SU-DHL-6 (cell line): Measurements from ENCODE around the gene EPN1.

Source experiments
- H2AFZ ChIP-seq: fragments of 200-600 bp; sonication (generic); 2 replicates; pipeline ENCODE4 v1.6.1; 2014; ENCODE audit warnings: low read depth, mild to moderate bottlenecking, moderate library complexity, mixed read lengths, antibody characterized with exemption, low read length; ENCODE audit not compliant: severe bottlenecking
- H3F3A ChIP-seq: fragments of 200-600 bp; shearing (Covaris generic); 2 replicates; pipeline ENCODE4 v1.6.0; 2016; ENCODE audit warnings: antibody characterized with exemption, mild to moderate bottlenecking; ENCODE audit not compliant: insufficient read depth
- H3K27ac ChIP-seq: fragments of 200-600 bp; sonication (generic); 2 replicates; pipeline ENCODE4 v1.5.1; 2016; ENCODE audit warnings: low read depth, mild to moderate bottlenecking, low read length, moderate library complexity, mixed read lengths
- H3K27me3 ChIP-seq: fragments of 200-600 bp; sonication (generic), shearing (Covaris generic); 2 replicates; pipeline ENCODE4 v1.6.0; 2014; ENCODE audit warnings: mild to moderate bottlenecking, low read length
- H3K36me3 ChIP-seq: fragments of 200-600 bp; sonication (generic); 2 replicates; pipeline ENCODE4 v1.6.1; 2014; ENCODE audit warnings: mild to moderate bottlenecking, low read length, mixed read lengths
- H3K4me2 ChIP-seq: fragments of 300-600, 200-600 bp; shearing (Covaris generic), sonication (generic); 2 replicates; pipeline ENCODE4 v1.6.0; 2014; ENCODE audit warnings: low read length, low read depth, mild to moderate bottlenecking; ENCODE audit not compliant: poor library complexity, severe bottlenecking
- H3K4me3 ChIP-seq: fragments of 200-600 bp; sonication (generic); 2 replicates; pipeline ENCODE4 v1.5.1; 2014; ENCODE audit warnings: antibody characterized with exemption, low read length, mild to moderate bottlenecking, mixed read lengths; ENCODE audit not compliant: insufficient read depth, poor library complexity, severe bottlenecking
- H3K79me2 ChIP-seq: fragments of 200-600 bp; sonication (generic); 2 replicates; pipeline ENCODE4 v1.6.1; 2014; ENCODE audit warnings: mild to moderate bottlenecking, low read length, moderate library complexity; ENCODE audit not compliant: insufficient read depth
- H3K9ac ChIP-seq: fragments of 200-600 bp; sonication (generic); 2 replicates; pipeline ENCODE4 v1.7.0; 2014; ENCODE audit warnings: mild to moderate bottlenecking, low read length
- H3K9me2 ChIP-seq: fragments of 200-600 bp; sonication (generic); replicated peaks from 2 replicates; pipeline ENCODE4 v1.6.1; 2014; ENCODE audit warnings: low read length; ENCODE audit not compliant: insufficient read depth
- H3K9me3 ChIP-seq: fragments of 200-600 bp; sonication (generic); 2 replicates; pipeline ENCODE4 v1.6.1; 2014; ENCODE audit warnings: low read length, mixed read lengths; ENCODE audit not compliant: insufficient read depth
- H4K20me1 ChIP-seq: fragments of 200-600 bp; sonication (generic); 2 replicates; pipeline ENCODE4 v1.6.1; 2014; ENCODE audit warnings: low read depth, mild to moderate bottlenecking, antibody characterized with exemption, low read length, moderate library complexity, mixed read lengths
- EZH2phosphoT487 ChIP-seq: fragments of 200-600 bp; sonication (generic), shearing (Covaris generic); conservative IDR thresholded peaks from 2 replicates; pipeline ENCODE4 v1.6.1; 2018; ENCODE audit warnings: mild to moderate bottlenecking, antibody characterized with exemption, low read length, moderate library complexity, mixed read lengths
- TF ChIP-seq, protein P1 (sequence below): fragments of 200-600 bp; sonication (generic); IDR thresholded peaks from one replicate; pipeline ENCODE4 v1.5.1; 2017; ENCODE audit warnings: antibody characterized with exemption, mild to moderate bottlenecking, low read length, moderate library complexity; ENCODE audit not compliant: insufficient read depth, poor library complexity, severe bottlenecking

The EPN1 gene

GRCh38 chr19:55642153-55643002 is 32.6 kb upstream of the EPN1 start:
- Histone ChIP-seq H3K9ac (peak overlapping the region; percentile 98), H2AFZ (no peak overlapping the region), H3K4me3 (peak overlapping the region; percentile 99), H3K79me2 (peaks cover 29% of the 10 kb centered on the region), H3K9me2 (no peaks in the 10 kb centered on the region), H3F3A (peaks cover 52% of the 10 kb centered on the region), H3K4me2 (peak overlapping the region; percentile 71), H3K9me3 (no peaks in the 10 kb centered on the region), H3K27me3 (no peaks in the 10 kb centered on the region), H3K36me3 (no peaks in the 10 kb centered on the region; the same call in 1 of the 2 replicates), H4K20me1 (no peaks in the 10 kb centered on the region), H3K27ac (peak overlapping the region; percentile 90)
- TF ChIP-seq, protein P1, sequence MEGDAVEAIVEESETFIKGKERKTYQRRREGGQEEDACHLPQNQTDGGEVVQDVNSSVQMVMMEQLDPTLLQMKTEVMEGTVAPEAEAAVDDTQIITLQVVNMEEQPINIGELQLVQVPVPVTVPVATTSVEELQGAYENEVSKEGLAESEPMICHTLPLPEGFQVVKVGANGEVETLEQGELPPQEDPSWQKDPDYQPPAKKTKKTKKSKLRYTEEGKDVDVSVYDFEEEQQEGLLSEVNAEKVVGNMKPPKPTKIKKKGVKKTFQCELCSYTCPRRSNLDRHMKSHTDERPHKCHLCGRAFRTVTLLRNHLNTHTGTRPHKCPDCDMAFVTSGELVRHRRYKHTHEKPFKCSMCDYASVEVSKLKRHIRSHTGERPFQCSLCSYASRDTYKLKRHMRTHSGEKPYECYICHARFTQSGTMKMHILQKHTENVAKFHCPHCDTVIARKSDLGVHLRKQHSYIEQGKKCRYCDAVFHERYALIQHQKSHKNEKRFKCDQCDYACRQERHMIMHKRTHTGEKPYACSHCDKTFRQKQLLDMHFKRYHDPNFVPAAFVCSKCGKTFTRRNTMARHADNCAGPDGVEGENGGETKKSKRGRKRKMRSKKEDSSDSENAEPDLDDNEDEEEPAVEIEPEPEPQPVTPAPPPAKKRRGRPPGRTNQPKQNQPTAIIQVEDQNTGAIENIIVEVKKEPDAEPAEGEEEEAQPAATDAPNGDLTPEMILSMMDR: no peak
- no peak for TF ChIP-seq EZH2phosphoT487

- H2AFZ ChIP-seq: no peak within 1 kb of the TSS
These were observed 31.8 kb upstream of the EPN1 start, which contains the start of gene ZNF581 for GRCh38 chr19:55643003-55643886. Gene ZNF581, plus strand, starts transcription at chr19:55643649. Its CDS starts 923 bp downstream, at chr19:55644572.

DNA sequence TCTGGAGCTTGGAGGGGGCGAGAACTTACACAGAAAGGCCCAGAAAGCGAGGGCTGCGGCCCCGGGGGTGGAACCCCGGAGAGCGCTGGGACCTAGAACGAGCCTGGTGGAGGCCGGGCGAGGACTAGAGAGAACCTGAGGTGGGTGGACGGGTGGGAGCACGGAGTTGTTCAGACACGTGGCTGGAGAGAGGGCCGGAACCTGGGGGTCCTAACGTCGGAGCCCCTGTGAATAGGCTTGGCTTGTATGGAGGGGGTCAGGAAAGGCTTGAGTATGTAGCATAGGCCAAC is 31.2 kb upstream of the EPN1 start:
- H3K4me2 ChIP-seq: peak overlapping the region; percentile 71
- H3K9me3 ChIP-seq: no peaks in the 10 kb centered on the region
- peak overlapping the region; percentile 90 for H3K27ac ChIP-seq
- H3F3A ChIP-seq: peaks cover 57% of the 10 kb centered on the region
- H4K20me1 ChIP-seq: no peaks in the 10 kb centered on the region
- TF ChIP-seq EZH2phosphoT487: no peak
- TF ChIP-seq, protein P1: no peak
- H3K79me2 ChIP-seq: peaks cover 24% of the 10 kb centered on the region
- no peaks in the 10 kb centered on the region; the same call in 1 of the 2 replicates for H3K36me3 ChIP-seq
- no peaks in the 10 kb centered on the region for H3K9me2 ChIP-seq
- H3K27me3 ChIP-seq: no peaks in the 10 kb centered on the region
- H2AFZ ChIP-seq: no peak overlapping the region
- H3K4me3 ChIP-seq: peak overlapping the region; percentile 99
- H3K9ac ChIP-seq: peak overlapping the region; percentile 98

More at GRCh38 chr19:55643003-55643886, 31.8 kb upstream of the EPN1 start, which contains the start of gene ZNF581:
- Histone ChIP-seq H3K27ac (peak within 1 kb of the TSS; percentile 90), H3K9me2 (no peaks in the 10 kb centered on the region), H3K9me3 (no peaks in the 10 kb centered on the region), H3K4me2 (peak within 1 kb of the TSS; percentile 71), H3K79me2 (peaks cover 24% of the 10 kb centered on the region), H3F3A (peaks cover 57% of the 10 kb centered on the region), H3K27me3 (no peaks in the 10 kb centered on the region), H4K20me1 (no peaks in the 10 kb centered on the region), H3K9ac (peak within 1 kb of the TSS; percentile 98), H3K36me3 (no peaks in the 10 kb centered on the region; the same call in 1 of the 2 replicates), H3K4me3 (peak within 1 kb of the TSS; percentile 99)
- TF ChIP-seq, protein P1: no peak
- TF ChIP-seq EZH2phosphoT487: no peak
